ENCODE measurements around the gene SEPTIN3.

Gene SEPTIN3

GRCh38 chr22:41975299-41976069 lies 6.2 kb downstream of the SEPTIN3 start:
- DNase-seq = peak in 1 of 56 donors; percentile 34

- peak in 35 of 56 donors; percentile 16 to 81 (median 57) for DNase-seq
These were observed 7.0 kb downstream of the SEPTIN3 start for GRCh38 chr22:41976070-41976901.

GRCh38 chr22:41976961-41977566 lies 7.8 kb downstream of the SEPTIN3 start:
- DNase-seq = peak in 11 of 56 donors; percentile 16 to 58 (median 35)

GRCh38 chr22:41978732-41979131 lies 9.5 kb downstream of the SEPTIN3 start:
- DNase-seq = no peak

GRCh38 chr22:41979423-41980250 lies 10.4 kb downstream of the SEPTIN3 start:
- peak in 22 of 56 donors; percentile 9 to 63 (median 37) for DNase-seq

- DNase-seq = no peak
These were observed 13.6 kb downstream of the SEPTIN3 start for GRCh38 chr22:41982865-41983264.

- no peak for DNase-seq
These were observed 14.5 kb downstream of the SEPTIN3 start for GRCh38 chr22:41983513-41984405.

GRCh38 chr22:41987276-41987675 lies 18.0 kb downstream of the SEPTIN3 start:
- DNase-seq = no peak

GRCh38 chr22:41989246-41989645 lies 20.0 kb downstream of the SEPTIN3 start:
- DNase-seq = no peak

- no peak for DNase-seq
These were observed 21.9 kb downstream of the SEPTIN3 start for GRCh38 chr22:41991111-41991510.

- no peak for DNase-seq
These were observed 23.3 kb downstream of the SEPTIN3 start for GRCh38 chr22:41992496-41992895.

- no peak for DNase-seq
These were observed 26.0 kb downstream of the SEPTIN3 start for GRCh38 chr22:41995211-41995610.

GRCh38 chr22:41996826-41997225 lies 27.6 kb downstream of the SEPTIN3 start:
- no peak for DNase-seq

- DNase-seq = peak in 51 of 56 donors; percentile 36 to 89 (median 75)
These were observed 29.4 kb downstream of the SEPTIN3 start, which contains the start of gene WBP2NL for GRCh38 chr22:41998361-41999261. WBP2NL (plus strand) TSS chr22:41998788; CDS start chr22:41998819, 31 bp downstream.

GRCh38 chr22:42000466-42000865 lies 31.2 kb downstream of the SEPTIN3 start:
- no peak for DNase-seq

GRCh38 chr22:42001121-42001520 lies 31.9 kb downstream of the SEPTIN3 start:
- DNase-seq = no peak

GRCh38 chr22:42001706-42002105 lies 32.5 kb downstream of the SEPTIN3 start:
- no peak for DNase-seq

- DNase-seq = no peak
These were observed 38.7 kb downstream of the SEPTIN3 start for GRCh38 chr22:42007922-42008321.

GRCh38 chr22:42010778-42011177 lies 41.5 kb downstream of the SEPTIN3 start:
- DNase-seq = no peak

Data from amygdala (tissue), 56 donors.